GM19455 (cell line): ENCODE results near the gene SYT1.

Experiments used
- ATAC-seq: cut with Tn5 transposase; IDR thresholded peaks from one replicate; pipeline ENCODE4 v1.9.1; 2021; ENCODE audit not compliant: unreplicated experiment

Gene SYT1

DNA sequence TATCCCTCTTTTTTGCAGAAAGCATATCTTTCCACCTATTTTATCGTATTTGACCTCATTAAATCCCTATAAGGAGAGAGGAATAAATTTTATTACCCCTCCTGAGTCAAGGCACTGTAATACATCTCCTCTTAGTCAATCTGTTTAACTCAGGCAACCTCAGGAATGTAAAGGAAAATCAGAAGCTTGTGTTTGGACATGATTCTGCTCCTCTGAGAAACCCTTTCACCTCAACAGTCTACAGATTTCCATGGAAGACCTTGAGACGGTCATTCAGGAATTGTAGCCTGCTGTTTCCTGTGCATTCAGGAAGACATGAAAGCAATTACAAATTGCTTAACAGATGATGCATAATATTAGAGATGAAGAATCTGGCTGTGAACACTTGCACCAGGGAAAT lies 465.4 kb downstream of the SYT1 start:
- ATAC-seq, result no peak

GRCh38 chr12:79331870-79332269 lies 467.3 kb downstream of the SYT1 start:
- ATAC-seq, result no peak

- no peak for ATAC-seq
Measured at GRCh38 chr12:79333144-79333543, 468.6 kb downstream of the SYT1 start.

GRCh38 chr12:79337662-79338290 lies 473.2 kb downstream of the SYT1 start:
- ATAC-seq, result no peak

DNA sequence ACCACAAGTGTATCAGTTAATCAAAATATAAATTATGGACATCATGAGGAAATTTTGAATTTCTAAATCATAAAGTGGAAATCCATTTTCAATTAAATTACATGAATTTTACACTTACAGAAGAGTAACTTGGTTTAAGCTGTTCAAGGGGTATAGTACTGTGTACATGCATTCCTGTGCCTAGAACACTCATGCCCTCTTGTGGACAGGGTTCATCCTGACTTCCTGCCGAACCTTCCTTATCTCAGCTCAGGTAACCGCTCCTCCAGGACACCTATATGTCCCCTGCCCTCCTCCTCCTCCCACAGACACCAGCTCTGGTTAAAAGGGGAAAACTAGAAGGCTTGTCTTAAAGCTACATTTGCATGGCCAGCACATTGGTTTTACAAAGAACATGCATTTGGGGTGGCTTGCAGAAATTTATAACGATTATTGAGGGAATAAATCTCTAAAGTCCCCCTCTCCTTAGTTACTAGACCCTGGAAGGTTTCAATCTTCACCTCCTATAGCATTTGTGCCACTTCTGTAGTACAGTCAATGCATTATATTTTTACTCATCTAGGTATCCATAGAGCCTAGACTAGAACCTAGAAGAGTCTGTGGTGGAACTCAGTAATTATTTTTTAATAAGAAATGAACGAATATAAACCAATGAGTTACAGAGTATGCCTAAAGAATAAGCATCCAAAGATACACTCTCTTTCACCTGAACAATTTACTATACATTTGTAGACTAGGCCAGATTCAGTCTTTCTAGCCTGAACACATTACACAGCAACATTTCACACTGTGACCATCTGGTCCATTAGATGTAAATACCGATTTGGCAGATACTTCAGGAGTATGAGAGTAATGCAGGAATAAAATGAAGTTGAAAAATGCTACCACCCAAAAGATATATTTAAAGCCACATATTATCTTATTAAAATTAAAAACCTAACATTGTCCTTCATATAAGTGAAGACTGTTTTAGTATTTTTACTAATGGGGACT lies 480.6 kb downstream of the SYT1 start:
- peak; percentile 73 for ATAC-seq

GRCh38 chr12:79347866-79348265 lies 483.3 kb downstream of the SYT1 start:
- ATAC-seq, result no peak

GRCh38 chr12:79351251-79351650 lies 486.7 kb downstream of the SYT1 start:
- no peak for ATAC-seq

DNA sequence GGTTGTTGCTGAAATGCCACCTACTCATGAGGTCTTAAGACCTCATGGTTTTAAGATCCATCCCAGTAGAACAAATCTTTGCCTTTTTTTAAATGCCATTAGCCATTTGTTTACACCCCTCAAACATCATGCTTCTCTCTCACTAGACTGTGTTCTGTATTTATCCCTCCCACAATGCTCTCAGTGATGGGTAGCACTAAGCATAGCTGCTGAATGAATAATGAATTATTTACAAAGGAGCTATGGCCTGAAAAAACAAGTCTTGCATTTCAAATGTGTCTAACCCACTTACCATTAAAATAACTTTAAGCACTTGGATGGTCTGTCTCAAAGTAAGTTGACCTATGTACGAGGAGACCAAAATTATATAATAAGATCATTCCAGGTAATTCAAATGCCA lies 491.6 kb downstream of the SYT1 start:
- ATAC-seq, result no peak

- no peak for ATAC-seq
Measured at GRCh38 chr12:79357048-79357447, 492.5 kb downstream of the SYT1 start.

GRCh38 chr12:79358716-79359300 lies 494.2 kb downstream of the SYT1 start:
- no peak for ATAC-seq

GRCh38 chr12:79360286-79360685 lies 495.7 kb downstream of the SYT1 start:
- ATAC-seq, result no peak

- no peak for ATAC-seq
Measured at GRCh38 chr12:79360936-79361335, 496.4 kb downstream of the SYT1 start.

- ATAC-seq, result no peak
Measured at GRCh38 chr12:79364197-79364596, 499.6 kb downstream of the SYT1 start.

DNA sequence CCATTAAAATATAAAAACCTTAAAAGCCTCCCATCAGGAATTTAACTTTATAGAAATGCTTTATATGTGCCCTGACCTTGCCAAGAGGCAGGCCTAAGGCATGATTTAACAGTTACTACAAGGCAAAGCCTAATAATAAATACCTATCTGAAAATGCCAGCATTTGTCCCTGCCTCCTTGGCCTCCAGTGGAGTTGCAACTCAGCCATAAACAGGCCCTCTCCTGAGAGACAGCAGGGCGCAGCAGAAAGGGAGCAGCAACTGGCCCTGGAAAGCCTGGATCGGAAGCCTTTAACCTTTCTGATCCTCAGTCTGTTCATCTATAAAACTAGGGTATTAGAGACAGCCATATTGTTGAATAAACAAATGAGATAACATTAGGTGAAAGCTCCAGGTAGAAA lies 501.8 kb downstream of the SYT1 start:
- ATAC-seq, result no peak

DNA sequence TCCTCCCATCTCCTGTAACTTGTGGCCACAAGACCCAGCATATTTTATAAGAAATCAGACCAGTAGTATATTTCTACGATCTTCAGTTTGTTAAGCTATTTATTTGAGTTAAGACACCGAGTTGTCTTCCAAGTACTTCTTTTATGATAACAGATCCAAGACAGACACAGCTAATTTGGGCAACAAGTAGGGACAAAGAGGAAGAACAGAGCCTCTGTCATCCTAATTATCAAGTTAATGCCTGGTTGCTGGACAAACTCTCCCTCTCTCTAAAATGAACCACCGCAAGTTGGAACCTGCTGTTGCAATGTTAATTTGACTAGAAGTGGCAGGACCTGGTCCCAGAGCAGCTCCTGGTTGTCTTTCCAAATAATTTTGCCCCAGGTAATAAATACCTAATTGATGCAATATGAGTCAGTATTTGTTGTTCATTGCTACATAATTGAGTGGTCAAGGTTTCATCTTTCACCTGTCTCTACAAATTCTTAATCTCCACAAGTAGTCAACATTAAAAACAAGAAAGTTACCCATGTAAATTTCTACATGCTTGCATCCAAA lies 502.5 kb downstream of the SYT1 start:
- no peak for ATAC-seq

GRCh38 chr12:79370021-79370420 lies 505.4 kb downstream of the SYT1 start:
- ATAC-seq, result no peak

- no peak for ATAC-seq
Measured at GRCh38 chr12:79371226-79371625, 506.7 kb downstream of the SYT1 start.

DNA sequence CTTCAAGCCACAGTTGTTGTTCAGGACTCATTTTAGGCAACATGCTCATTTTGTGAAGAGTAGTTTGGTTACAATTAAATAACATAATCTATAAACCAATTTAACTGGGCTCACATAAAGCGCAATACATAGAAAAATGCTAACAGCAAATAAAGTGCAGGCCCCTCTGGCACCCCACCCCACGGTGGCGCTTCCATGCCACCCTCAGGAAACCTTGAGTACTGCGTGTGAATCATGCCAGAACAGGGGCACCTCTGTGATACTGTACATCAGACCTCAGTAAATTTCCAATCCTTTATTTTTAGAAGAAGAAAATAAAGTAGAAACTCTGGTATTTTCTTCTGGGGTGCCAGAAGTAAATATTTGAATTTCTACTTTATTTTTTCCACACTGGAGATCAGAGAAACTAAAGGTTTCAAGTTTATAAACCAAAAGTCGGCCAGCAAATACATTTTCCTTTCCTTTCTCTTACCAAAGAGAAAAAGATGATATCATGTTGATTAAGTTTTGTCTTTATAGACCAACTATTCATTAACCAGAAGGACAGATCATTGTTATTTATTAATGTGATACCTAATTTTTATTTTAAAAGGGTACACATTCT lies 509.4 kb downstream of the SYT1 start:
- ATAC-seq, result peak; percentile 71

GRCh38 chr12:79374545-79374944 lies 510.0 kb downstream of the SYT1 start:
- ATAC-seq, result no peak

DNA sequence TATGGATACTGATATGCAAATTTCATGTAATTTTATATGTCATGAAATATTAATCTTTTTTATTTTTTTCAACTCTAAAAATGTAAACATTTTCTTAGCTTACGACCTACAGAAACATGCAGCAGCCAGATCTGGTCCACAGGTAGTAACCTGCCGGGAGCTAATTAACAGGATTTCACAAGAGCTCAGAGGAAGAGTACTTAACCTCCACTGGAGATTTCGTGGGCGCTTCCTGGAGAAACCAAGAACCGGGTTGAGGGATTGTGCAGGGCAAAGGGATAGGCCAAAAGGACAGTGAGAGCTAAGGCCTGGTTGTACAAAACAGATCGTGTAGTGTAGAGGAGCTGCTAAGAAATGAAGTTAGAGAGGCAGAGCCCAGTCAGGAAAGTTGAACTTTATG lies 510.5 kb downstream of the SYT1 start:
- ATAC-seq, result no peak

GRCh38 chr12:79378496-79378895 lies 513.9 kb downstream of the SYT1 start:
- no peak for ATAC-seq
